Measurements from ENCODE around the gene GABRB3.
A peak's percentile ranks its signal among the peaks of the same experiment; 100 is the strongest.

The GABRB3 gene

DNA sequence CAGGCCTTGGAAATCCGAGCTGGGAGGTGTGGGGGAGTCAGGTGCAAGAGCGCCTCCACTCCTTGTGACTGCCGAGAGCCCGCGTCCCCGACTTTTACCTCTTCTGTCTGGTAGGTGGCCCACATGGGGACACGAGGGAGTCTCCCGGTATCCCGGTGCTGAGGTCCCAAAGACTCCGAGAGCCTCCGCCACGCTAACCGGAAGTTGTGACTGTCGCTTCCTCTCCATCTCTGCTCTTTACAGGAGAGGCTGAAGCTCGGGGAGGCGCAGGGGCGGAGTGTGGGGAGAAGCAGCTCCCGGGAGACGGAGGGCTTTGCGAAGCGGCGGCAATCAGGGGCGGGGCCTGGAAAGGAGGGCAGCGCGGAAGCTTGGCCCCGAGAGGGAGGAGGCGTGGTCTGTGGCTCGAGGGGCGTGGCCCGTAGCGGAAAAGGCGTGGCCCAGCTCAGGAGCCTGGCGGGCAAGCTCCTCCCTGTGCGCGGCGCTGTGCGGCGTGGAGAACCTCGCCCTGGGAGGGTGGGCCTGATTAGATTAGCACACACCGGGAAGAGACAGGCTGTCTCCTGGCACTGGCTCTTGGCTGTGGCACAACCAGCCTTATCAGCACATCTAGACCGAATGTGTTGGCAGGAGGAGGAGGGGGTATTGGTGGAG is 143.9 kb downstream of the GABRB3 start:
- DNase-seq (ENCODE audit: low read depth) = peak; percentile 6

DNA sequence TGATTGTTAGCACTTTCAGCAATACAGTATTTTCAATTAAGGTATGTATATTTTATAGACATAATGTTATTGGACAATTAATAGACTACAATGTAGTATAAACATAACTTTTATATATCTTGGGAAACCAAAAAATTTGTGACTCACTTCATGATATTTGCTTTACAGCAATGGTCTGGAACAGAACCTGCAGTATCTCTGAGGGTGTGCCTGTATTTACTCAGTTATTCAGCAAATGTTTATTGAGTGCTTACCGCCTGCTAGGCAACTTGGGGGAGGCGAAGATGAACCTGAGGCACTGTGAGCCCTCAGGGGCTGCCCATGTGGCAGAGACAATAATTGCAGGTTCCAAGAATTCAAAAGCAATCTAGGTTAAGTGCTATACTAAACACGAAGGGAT is 144.8 kb downstream of the GABRB3 start:
- DNase-seq (ENCODE audit: low read depth) = no peak

DNA sequence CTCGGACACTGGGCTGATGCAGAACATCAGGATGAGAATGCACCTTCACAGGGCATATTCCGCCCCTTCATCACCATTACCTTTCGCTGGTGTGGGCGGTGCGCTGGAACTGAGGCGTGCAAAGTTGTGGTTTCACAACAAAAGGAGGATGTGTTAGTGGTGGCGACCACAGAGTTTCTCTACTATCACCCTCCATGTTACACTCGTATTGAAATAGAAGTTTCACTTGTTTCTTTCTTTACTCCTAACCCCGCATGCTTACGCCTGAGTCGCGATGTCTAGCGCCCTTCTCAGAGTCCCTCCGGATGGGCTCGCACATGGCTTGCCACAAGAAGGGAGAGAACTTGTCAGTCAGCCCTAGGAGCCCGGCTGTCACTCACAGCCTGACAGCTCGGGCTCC is 148.7 kb downstream of the GABRB3 start:
- no peak for DNase-seq (ENCODE audit: low read depth)

DNA sequence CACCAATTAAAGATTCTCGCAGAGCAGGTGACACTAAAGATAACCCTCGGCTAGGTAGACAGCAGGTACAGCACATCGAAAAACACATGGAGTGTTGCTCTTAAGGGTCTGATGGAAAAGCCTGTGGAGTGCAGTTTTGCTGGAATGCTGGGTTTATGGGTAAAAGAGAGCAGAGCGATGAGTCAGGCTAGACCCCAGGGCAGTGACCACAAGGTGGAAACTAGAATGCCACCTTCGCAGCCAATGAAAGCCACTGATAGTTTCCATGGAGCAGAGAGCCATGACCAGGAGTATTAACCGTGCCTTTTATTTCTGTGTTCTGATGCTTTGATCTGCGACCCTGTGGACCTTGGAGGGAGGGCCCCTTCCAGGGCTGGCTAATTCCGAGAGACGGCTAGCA is 149.8 kb downstream of the GABRB3 start:
- DNase-seq (ENCODE audit: low read depth) = no peak

DNA sequence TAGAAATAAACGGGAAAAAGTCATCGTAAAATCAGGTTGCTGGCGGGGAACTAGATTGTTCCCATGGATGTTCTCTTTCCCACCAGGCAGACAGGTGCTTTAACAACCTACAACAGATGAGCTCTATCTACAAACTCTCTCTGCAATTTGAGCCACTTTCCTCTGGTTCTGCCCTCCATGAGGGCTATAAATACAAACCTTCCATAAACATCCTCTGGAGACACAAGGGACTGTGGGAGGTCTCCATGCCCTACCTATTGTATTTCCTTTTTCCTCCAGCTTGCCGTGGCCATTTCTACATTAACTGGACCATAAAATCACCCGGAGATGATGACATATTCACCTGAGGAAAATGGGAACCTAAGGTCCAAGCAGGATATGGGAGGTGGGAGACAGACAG is 151.1 kb downstream of the GABRB3 start:
- DNase-seq (ENCODE audit: low read depth) = no peak

DNA sequence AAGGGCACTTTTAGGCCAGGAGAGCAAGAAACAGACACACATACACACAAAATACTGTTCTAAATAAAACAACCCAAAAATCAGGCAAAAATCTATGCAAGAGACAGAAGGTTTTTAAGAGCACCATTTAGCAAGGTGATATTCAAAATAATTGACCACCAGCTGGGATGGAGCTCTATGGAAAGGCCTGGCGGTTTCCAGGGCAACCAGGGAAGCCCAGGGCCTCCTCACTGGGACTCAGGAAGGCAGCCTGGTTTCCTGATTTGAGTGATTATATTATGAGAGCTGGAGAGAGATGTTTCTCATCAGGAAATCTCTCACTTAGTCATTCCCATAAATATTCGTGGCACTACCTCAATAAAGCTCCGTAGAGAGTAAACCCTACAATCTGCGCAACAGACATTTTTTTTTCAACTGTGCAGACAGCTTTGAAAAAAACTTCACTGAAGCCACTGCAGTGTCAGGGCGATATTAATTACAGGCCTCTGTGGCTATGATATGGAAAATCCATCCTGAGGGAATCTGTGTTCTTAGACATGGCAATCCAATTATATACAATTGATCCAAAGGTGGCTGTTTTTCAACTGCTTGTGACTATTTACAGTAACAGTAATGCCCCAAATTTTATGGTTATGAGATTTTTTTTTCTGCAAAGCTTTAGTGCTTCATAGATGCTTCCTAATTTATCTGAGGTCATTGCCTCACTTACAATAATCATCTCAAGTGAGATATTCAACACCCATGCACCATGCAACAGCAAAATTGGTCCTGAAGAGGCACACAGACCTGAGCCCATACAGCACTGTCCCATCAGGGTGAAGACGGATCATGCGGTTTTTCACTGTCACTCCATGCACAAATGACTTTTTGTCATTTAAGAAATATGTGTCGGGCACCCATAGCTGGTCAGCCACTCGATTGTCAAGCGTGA is 152.1 kb downstream of the GABRB3 start:
- no peak for DNase-seq (ENCODE audit: low read depth)

DNA sequence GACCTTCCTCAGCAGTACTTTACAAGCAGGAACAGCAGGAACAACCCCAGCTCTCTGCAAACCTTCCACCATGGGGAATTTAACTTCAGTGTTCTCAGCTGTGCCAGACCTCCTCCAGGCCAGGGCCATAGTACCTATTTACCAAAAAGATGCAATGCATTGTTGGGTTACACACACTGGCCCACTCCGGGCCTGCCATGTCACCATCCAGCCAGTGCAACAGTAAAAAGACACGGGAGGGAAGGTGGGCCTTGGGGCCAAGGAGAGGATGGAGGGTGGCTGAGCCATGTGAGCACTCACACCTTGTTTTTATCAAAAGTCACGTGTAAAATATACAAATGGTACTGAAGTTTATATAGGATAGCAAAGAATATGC is 157.0 kb downstream of the GABRB3 start:
- DNase-seq (ENCODE audit: low read depth) = no peak

DNA sequence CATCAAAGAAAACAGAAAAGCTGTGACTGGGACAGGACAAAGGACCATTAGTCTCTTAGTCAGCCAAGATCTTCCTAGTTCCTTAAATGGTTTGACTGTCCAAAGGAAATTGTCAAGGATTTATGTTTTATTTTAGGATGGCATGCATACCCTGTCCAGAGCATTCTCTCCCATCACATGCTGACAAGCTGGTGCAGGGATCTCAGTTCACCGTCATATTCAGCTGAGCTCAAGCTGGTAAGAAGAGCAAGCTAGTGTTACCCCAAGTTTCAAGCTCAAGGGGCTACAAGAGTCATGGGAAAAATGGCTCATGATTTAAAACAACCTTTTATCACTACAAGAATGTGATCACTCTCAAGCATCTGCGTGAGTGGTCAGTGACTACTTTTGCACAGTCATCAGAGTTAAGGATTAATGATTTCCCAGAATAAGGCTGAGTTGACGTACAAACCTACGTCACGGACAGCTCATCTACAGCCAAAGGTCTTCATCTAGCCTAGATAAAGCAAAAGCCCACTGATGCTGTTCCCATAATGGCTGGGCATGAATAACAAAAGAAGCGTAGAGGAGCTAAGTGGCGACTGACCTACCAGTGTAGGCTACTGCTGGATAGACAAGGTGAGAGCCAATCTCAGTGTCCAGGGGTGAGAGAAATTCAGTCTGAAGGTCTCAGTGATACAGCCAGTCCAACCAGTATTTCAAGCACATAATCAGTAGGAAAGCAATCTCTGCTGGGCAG is 157.5 kb downstream of the GABRB3 start:
- DNase-seq (ENCODE audit: low read depth) = no peak

DNA sequence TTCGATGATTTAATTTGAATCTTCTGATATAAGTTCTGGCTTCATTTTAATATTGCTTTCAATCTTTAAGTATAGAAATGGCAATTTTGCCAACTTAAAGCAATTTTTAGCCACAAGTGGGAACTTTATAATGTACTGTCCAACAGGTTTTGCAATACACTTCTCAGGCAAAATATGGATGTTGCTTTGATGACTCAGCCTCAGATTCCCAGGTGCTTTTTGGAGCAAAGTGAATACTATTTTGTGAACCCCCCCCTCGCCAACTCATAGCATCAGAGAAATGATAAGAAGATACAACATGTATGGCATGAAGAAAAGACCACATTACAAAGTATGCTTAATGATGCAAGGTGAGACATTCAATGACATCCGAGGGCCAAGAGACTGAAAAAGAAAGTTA is 158.1 kb downstream of the GABRB3 start:
- DNase-seq (ENCODE audit: low read depth) = no peak

DNA sequence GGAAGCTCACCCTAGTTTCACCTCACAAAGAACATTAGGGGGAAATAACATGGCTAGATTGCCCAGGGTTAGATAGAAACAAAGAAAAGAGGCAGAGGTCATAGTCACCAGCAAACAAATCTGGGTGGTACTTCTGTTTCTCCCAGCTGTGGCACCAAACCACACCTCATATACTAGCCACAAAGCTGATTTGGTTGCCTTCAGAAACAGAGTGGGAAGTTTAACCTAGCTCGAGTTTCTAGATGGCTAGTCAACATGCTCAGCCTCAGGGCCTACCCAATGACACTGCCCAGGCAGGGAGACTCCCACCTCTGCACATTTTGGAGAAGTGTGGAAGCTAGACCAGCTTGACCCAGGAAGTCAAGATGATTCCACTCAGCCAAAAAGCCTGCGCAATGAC is 174.2 kb downstream of the GABRB3 start:
- no peak for DNase-seq (ENCODE audit: low read depth)

DNA sequence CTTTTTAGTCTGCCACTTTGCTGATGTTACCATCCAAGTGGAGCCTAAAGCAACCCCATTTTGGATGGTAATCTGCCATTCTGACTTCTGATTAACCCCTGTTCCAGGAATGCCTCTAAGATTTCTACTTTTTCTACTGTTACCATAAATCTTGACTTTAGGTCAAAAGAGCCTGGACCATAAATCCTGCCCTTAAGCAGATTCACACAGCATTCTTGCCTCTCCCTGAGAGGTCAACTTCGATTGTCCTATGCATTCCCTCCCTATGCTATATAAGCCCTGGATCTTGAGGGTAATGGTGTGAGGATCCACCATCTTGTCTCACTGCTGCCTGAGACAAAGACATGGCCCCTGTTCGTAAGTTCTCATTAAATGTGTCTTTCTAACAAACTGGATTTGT is 177.3 kb downstream of the GABRB3 start:
- no peak for DNase-seq (ENCODE audit: low read depth)

DNA sequence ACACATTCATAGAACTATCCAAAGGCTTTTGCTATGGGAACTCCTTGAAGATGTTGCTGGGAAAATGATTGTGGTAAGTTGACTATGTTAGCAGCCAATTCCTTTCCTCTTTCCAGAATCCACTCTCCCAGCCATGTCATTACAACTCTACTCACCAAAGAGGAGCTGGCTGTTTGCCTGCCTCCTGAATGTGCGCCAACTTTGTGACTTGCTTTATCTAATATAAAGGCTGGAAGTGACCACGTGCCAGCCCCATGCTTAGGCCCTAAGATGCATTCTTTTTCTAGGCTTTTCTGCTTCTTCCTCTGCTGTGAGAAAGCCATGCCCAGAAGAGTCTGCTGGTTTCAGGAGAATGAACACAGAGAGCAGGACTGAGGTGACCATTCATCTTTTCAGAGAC is 182.2 kb downstream of the GABRB3 start:
- DNase-seq (ENCODE audit: low read depth) = no peak

DNA sequence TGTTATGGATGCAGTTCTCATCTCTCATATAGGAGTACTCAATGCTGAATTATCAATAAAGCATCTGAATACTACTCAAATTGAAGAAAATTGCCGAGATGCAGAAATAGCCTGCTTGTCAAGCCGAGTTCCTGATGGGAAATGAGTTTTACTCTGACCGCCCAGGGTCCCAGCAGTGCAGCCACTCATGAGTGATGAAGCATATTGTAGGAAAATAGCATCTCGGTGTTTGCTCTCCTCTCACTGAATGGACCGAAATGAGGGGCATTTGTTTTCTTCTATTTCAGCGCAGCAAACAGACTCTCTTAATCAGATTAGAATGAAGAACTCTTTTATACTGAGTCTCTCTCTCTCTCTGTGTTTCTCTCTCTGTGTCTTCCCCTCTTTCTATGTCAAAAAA is 190.0 kb downstream of the GABRB3 start:
- no peak for DNase-seq (ENCODE audit: low read depth)

DNA sequence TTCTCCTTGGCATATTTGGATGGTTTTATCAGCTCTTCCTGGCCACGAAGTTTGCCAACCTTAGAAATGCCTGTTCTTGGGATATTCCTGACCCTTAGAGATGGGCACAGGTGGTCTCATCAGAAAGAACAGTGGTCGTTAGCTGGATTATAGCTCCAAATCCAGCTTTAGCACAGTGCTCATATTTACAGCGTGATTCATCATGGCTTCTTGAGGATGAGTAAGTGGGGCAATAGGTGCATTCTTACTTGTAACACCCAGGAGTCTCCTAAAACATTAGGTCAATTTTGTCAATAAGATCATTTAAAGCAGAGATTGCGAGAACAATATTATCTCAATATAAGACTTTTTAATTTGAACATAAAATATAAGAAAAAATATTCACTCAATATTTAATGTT is 191.9 kb downstream of the GABRB3 start:
- DNase-seq (ENCODE audit: low read depth) = no peak

DNA sequence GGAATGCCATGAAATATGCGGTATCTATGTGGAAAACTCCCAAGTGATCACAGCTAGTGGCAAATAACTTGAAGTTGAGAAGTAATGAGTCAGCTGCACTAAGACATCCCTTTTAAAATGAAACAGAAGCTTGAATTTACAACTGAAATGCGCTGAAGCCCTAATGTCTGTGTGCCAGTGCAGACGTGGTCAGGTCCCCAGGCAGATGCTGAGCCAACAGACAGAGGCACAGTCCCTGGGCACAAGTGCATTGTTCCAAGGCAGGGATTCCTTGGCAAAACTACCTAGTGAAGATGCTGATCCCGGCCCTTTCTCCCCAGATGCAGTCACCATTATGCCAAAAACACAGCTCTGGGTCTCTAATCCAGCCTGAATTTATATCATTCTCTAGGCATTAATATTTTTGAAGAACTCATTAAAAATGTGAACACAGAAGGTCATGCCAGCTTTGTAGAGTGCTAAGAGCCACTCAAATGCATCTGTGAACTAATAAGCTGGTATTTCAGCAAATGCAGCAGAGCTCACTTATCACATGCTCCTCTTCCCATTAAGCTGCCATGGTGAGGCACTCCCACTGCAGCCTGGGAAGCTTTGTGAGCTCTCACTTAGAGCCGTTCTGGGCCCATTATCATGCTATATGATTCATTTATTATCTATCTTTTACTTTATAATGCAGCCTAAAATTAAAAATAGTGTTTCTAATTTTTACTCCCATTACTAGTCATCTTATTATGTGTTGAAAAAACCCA is 200.1 kb downstream of the GABRB3 start:
- DNase-seq (ENCODE audit: low read depth) = no peak

DNA sequence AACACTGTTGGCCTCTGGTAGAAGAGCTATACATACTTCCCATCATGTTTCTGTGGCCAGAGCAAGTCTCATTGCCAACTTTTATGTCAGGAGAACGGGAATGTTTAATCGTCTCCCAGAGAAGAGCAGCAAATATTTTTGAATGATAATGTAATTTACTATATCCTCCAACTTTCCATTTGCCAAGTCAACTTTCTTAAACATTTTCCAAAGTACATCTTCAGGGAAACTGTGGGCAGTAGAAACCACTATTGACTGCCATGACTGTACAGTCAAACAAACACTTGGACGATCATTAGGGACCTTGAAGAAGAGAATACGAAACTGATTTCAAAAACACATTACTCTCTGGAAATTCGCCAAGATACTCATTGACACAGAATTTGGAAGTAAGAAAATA is 201.5 kb downstream of the GABRB3 start:
- DNase-seq (ENCODE audit: low read depth) = no peak

DNA sequence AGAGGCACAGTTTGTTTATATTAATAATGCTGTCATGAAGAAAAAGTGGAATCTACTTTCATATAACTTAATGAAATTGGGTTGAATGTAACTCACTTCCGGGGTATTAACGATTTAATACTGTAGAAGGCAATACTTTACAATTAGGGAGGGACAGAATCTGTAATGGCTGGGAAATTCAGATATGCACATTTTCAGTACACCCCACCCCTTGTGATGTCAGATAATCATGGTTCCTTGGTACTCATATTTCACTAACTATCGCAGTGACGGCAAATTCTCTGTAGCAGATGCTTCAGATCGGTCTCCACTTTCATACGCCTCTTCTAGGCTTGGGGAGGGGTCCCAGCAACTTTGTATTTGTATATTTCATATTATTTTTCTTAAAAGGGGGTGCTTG is 207.3 kb downstream of the GABRB3 start:
- no peak for DNase-seq (ENCODE audit: low read depth)

DNA sequence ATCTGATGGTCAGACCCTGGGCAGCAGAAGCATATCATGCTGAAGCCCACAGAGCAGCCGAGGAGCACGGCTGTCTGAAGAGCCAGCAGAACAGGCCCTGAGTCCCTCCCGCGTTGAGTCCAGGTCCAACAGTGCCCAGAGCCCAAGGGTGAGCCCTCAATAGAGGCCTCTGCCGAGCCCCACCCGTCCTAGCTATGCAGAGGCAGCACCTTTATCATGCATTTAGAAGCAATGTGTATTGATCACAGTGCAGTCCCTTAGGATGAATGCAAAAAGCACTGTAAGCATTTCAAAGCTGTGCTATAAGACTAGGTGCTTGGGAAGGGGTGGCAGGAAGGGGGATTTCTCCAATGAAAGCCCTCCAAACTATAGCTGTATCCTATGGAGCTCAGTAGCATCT is 208.5 kb downstream of the GABRB3 start:
- DNase-seq (ENCODE audit: low read depth) = no peak

DNA sequence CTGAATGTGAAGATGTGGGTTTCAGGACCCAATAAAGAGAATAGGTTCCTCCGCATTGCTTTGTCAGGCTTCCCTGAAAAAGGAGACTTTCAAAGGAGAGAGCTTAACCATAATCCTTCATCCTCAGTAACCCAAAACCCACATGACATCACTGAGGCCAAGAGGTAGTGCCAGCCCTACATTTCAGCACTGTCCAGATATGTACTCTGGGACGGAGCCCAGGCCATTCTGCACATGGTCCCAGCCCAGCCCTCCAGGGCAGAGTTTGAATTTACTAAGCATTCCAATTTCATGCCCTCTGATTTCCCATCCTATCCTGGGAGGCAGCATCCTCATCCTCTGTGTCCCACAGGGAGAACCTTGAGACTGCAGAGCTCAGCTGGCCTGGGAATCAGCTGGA is 210.5 kb downstream of the GABRB3 start:
- DNase-seq (ENCODE audit: low read depth) = no peak

DNA sequence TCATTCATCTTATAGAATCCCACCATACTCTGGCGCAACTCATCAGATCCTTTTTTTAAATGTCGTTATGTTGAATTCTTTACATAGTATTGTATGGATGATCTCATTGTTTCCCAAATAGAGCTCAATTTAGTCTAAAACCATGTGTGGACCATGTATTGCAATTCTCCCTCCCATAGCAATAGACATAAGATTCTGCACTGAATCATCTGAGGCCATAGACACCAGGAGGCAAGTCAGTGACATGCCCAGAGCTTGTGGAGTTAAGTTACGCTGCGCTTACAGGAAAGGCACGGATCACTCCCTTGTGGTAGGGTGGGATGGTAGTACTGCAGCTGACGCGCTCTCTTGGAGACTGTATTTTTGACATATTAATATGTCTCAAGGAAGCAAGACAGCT is 211.0 kb downstream of the GABRB3 start:
- DNase-seq (ENCODE audit: low read depth) = no peak

DNA sequence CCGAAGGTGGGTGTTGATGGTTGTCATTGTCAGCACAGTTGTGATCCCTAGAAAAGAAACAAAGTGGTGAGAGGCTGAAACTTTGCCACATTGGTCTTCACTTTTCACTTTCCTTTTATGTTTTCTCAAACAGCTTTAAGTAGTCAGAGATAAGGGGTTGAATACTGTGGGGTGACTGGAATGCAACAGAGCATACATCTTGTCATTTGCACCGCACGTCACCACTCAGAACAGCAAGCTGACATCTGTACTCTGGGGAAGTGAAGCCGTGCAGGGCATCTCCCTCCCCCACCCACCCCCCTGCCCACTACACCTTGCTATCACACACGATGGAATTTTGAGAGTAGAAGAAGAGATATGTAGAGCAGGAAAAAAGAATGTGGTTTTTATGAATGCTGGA is 211.7 kb downstream of the GABRB3 start:
- no peak for DNase-seq (ENCODE audit: low read depth)

DNA sequence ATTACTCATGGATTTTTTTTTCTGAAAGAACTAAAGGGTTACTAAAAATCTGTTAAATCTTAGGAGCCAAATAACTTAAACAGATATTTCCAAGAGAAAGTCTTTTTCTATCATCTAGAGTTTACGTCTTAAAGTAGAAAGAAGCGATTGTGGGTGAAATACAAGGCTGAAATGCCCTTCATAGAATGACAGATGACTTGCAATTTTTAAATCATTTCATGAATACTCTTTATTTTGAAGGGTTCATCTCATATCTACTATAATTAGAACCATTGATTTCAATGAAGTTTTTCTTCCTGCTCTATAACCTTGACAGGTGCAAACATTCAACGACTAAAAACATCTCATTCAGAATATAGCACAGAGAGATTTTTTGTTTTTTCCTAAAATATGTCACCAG is 217.0 kb downstream of the GABRB3 start:
- DNase-seq (ENCODE audit: low read depth) = no peak
